Psoas muscle (tissue), 8 donors: ENCODE measurements around the gene SHROOM3. TPM values are rescaled to one million over a fixed set of nuclear protein-coding genes. Genes with fewer than 3 reads are reported as not detected.

Source experiments
- ATAC-seq, 4 donors: fragments of 200-7000 bp; cut with Tn5 transposase; one replicate each; pipeline ENCODE4 v1.9.1; 2020; ENCODE audit warnings: moderate library complexity in 3 of 4, mild to moderate bottlenecking in 2 of 4
- DNase-seq, 2 donors: peaks; one replicate each; pipeline ENCODE4 v3.0.0-alpha.2; 2020
- H3K27ac ChIP-seq: fragments of 200-600 bp; one replicate; pipeline ENCODE4 v1.8.0; 2022
- H3K27me3 ChIP-seq, 3 donors: fragments of 200-600 bp in 1 of 3; one replicate each; pipeline versions ENCODE4 v1.6.1 to v1.8.0; 2013 to 2022; ENCODE audit warnings: low read length in 2 of 3, mild to moderate bottlenecking in 2 of 3, moderate library complexity in 1 of 3; ENCODE audit not compliant: insufficient read depth in 3 of 3
- H3K36me3 ChIP-seq, 2 donors: fragments of 200-600 bp in 1 of 2; one replicate each; pipeline versions ENCODE4 v1.6.1 to v1.8.0; 2013 to 2022; ENCODE audit warnings: low read depth in 1 of 2, mild to moderate bottlenecking in 1 of 2, moderate library complexity in 1 of 2; ENCODE audit not compliant: insufficient read depth in 1 of 2
- H3K4me1 ChIP-seq: fragments of 200-600 bp; one replicate; pipeline ENCODE4 v1.8.0; 2022
- H3K4me3 ChIP-seq: fragments of 200-600 bp; one replicate; pipeline ENCODE4 v1.8.0; 2022; ENCODE audit warnings: mild to moderate bottlenecking
- H3K9me3 ChIP-seq: fragments of 200-600 bp; one replicate; pipeline ENCODE4 v1.8.0; 2022
- CTCF ChIP-seq: fragments of 200-600 bp; IDR thresholded peaks from one replicate; pipeline ENCODE4 v1.8.0; 2022; ENCODE audit warnings: antibody characterized with exemption
- WGBS, 3 donors: extraction: QIAGEN DNeasy Blood & Tissue Kit; methylation state at CpG; one replicate each; pipeline versions ENCODE4 v1.1.6 to v1.1.7; 2013; 5-methylcytosine and 5-hydroxymethylcytosine counted together
- intact Hi-C, 2 donors: fragments of 100-400 bp; cut with DNase I; formaldehyde crosslinking; loops; one replicate each; pipeline versions ENCODE4 v1.11.0 to v1.14.2; 2022
- polyA plus RNA-seq, 3 donors: library from polyadenylated mRNA; stranded (reverse); fragments of 200-250 nt; gene quantifications; one replicate each; pipeline ENCODE4 v1.2.3, GENCODE V29; 2013
- total RNA-seq, 4 donors: library from RNA; stranded (reverse); fragmentation: NEBNext Ultra II Directional in 2 of 4; extraction: Animal tissue kit (Norgen Biotek cat#: 25700) in 2 of 4; gene quantifications; one replicate each; pipeline versions ENCODE4 v1.2.1 to v1.2.4, GENCODE V29; 2021 to 2023
- donor health status: healthy with polysubstance abuse.
- donor health status: DM: no; HTN: no; CAD: no; lungs with moderate emphysema.
- donor health status: Bipolar disorder and iron deficiency.
- donor health status: healthy.
- donor health status: DM: yes; HTN: yes; CAD: no.
- donor health status: DM: no; HTN: no; CAD: no.
- donor health status: DM: no; HTN: no; CAD: no.
- donor health status: DM: yes; HTN: yes; CAD: no.

Gene SHROOM3
- total and polyA plus RNA-seq, 7 donors: 0.01 to 0.79 (median 0.06) TPM

GRCh38 chr4:76499461-76499860, 64.4 kb downstream of the SHROOM3 start:
- DNase-seq: no peak
- H3K9me3 ChIP-seq: no peaks in the 10 kb centered on the region
- intact Hi-C loops: no loop called here

DNA sequence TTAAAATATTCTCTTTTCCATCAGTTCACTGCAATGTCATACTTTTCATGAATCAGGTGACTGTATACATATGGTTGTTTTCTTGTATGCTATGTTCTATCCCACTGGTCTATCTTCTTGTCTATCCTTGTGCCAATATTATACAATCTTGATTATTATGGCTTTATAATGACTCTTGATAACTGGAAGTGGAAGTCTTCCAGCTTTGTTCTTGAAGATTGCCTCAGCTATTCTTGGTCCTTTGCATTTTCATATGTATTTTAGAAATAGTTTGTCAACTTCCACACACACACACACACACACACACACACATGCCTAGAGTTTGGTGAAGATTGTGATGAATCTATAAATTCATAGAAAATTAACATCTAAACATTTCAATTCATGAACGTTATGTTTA, 67.9 kb downstream of the SHROOM3 start:
- H3K27ac ChIP-seq: no peak overlapping the region
- ATAC-seq (no peak), DNase-seq (no peak)
- no peak overlapping the region for H3K4me3 ChIP-seq
- 75 to 89% (median 77%) methylated on average over 1 of the region's 1 CpG for WGBS, 3 donors
- no peaks in the 10 kb centered on the region for H3K27me3 ChIP-seq
- TF ChIP-seq CTCF: no peak
- H3K36me3 ChIP-seq: no peaks in the 10 kb centered on the region
- H3K4me1 ChIP-seq: no peaks in the 10 kb centered on the region
- H3K9me3 ChIP-seq: no peaks in the 10 kb centered on the region
- intact Hi-C loops: loop anchor here (2.0 to 10.0 kb wide), 5 partner anchors 71 to 328 kb away; partner anchors contain the start of gene FAM47E (in 1 of the 2)

More at GRCh38 chr4:76499461-76499860, 64.4 kb downstream of the SHROOM3 start:
- no peak for TF ChIP-seq CTCF
- ATAC-seq: no peak
- Histone ChIP-seq H3K27me3 (no peaks in the 10 kb centered on the region), H3K4me3 (no peak overlapping the region), H3K4me1 (no peaks in the 10 kb centered on the region), H3K27ac (no peak overlapping the region), H3K36me3 (no peaks in the 10 kb centered on the region)
- WGBS, 3 donors: 76 to 90% (median 77%) methylated on average over 4 of the region's 4 CpGs

DNA sequence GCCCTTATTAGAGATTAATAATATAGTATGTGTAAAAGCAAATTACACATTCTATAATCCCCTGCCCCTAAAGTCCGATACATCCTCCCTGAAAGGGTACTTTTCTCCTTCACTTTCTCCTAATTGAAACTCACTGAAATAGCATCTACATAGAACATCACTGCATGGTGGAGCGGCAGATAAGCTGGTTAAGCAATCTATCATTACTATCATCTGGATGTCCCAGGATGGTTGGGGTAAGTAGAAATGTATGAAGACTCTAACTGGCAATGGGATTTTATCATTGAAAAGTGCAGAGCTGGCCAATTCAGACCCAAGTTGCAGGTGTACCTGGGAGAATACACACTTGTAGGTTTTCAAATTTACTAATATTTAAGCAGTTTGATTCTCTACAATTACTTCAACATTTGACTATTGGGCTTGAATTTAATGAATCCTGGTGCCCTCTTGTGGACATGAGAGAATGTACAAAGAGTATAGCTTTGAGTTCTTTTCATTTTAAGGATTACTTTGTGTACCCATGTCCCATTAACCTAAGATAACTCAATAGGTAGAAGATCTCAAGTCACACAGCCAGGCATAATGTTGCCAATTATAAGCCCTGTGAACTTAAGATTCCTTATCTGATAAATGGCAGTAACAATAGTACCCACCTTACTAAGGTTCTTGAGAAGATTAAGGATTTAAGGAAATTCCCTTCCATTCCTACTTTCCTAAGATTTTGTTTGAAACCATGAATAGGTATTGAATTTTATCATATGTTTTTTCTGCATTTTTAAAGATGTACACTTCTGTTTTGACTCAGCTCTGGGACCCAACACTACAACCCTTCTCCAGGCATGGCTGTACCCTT, 69.8 kb downstream of the SHROOM3 start:
- ATAC-seq (peak; percentile 40 to 74 (median 54)), DNase-seq (no peak)
- H3K9me3 ChIP-seq: no peaks in the 10 kb centered on the region
- H3K4me1 ChIP-seq: no peaks in the 10 kb centered on the region
- no peak overlapping the region for H3K27ac ChIP-seq
- H3K27me3 ChIP-seq: no peaks in the 10 kb centered on the region
- intact Hi-C loops: loop anchor here (5.0 to 10.0 kb wide), 4 partner anchors 73 to 330 kb away; partner anchors contain the start of gene FAM47E (in 1 of the 2)
- 66 to 80% (median 71%) methylated on average over 2 of the region's 2 CpGs for WGBS, 3 donors
- peak; percentile 75 for TF ChIP-seq CTCF
- no peaks in the 10 kb centered on the region for H3K36me3 ChIP-seq
- H3K4me3 ChIP-seq: no peak overlapping the region

GRCh38 chr4:76511947-76512346, 76.9 kb downstream of the SHROOM3 start:
- 83 to 100% (median 87%) methylated on average over 1 of the region's 1 CpG for WGBS, 3 donors
- no peaks in the 10 kb centered on the region for H3K4me1 ChIP-seq
- H3K27me3 ChIP-seq: no peaks in the 10 kb centered on the region

More at GRCh38 chr4:76511947-76512346, 76.9 kb downstream of the SHROOM3 start:
- DNase-seq (no peak), ATAC-seq (no peak)
- intact Hi-C loops: loop anchor here (2.0 to 10.0 kb wide), 6 partner anchors 237 to 691 kb away; no protein-coding TSS in a partner anchor
- no peak overlapping the region for H3K4me3 ChIP-seq
- no peak for TF ChIP-seq CTCF
- H3K9me3 ChIP-seq: no peaks in the 10 kb centered on the region
- no peaks in the 10 kb centered on the region for H3K36me3 ChIP-seq
- H3K27ac ChIP-seq: no peak overlapping the region
